Activated effector memory CD4-positive, alpha-beta T cell treated with anti-CD3 and anti-CD28 coated beads, Interleukin-2, amount 50 U/mL, for 16 hours (primary cell): ENCODE results near the gene FAU.

Source experiments
- DNase-seq: peaks from one replicate; pipeline ENCODE4 v3.0.0-alpha.2; 2020

FAU gene

GRCh38 chr11:65118891-65119669, 2.9 kb downstream of the FAU start:
- DNase-seq, result peak; percentile 44

- DNase-seq, result no peak
These were observed 3.7 kb downstream of the FAU start for GRCh38 chr11:65118097-65118837.

- DNase-seq, result peak; percentile 100
These were observed 4.5 kb downstream of the FAU start, which contains the start of gene ZNHIT2 for GRCh38 chr11:65117206-65118096. TSS of gene ZNHIT2 (minus strand) at chr11:65117701. CDS start at chr11:65117653, 48 bp downstream.

- DNase-seq, result peak; percentile 88
These were observed 5.3 kb downstream of the FAU start for GRCh38 chr11:65116370-65117205.

GRCh38 chr11:65115361-65116082, 6.4 kb downstream of the FAU start:
- peak; percentile 62 for DNase-seq

- no peak for DNase-seq
These were observed 7.3 kb downstream of the FAU start for GRCh38 chr11:65114538-65115171.

GRCh38 chr11:65113839-65114238, 8.1 kb downstream of the FAU start:
- DNase-seq, result no peak

- no peak for DNase-seq
These were observed 8.6 kb downstream of the FAU start for GRCh38 chr11:65113361-65113756.

GRCh38 chr11:65112546-65113360, 9.2 kb downstream of the FAU start:
- peak; percentile 92 for DNase-seq

- peak; percentile 97 for DNase-seq
These were observed 10.0 kb downstream of the FAU start, which contains the start of gene TM7SF2 for GRCh38 chr11:65111744-65112545. TSS of gene TM7SF2 (plus strand) at chr11:65111872. CDS start at chr11:65112016, 144 bp downstream.

GRCh38 chr11:65111159-65111743, 10.7 kb downstream of the FAU start:
- no peak for DNase-seq

- DNase-seq, result peak; percentile 98
These were observed 11.5 kb downstream of the FAU start for GRCh38 chr11:65110354-65110861.

- no peak for DNase-seq
These were observed 12.4 kb downstream of the FAU start for GRCh38 chr11:65109231-65110198.

GRCh38 chr11:65108469-65109123, 13.3 kb downstream of the FAU start:
- DNase-seq, result no peak

GRCh38 chr11:65107751-65108468, 14.0 kb downstream of the FAU start:
- no peak for DNase-seq

- DNase-seq, result no peak
These were observed 14.9 kb downstream of the FAU start for GRCh38 chr11:65107078-65107477.
